ENCODE data around the gene FLII.

FLII gene

GRCh38 chr17:18259621-18260331 lies 1.2 kb upstream of the FLII start:
- DNase-seq = no peak

GRCh38 chr17:18257982-18258355 lies 569 bp downstream of the FLII start:
- DNase-seq = peak; percentile 36

- no peak for DNase-seq
These were observed 1.1 kb downstream of the FLII start for GRCh38 chr17:18257268-18257981.

GRCh38 chr17:18256776-18257175 lies 1.8 kb downstream of the FLII start:
- DNase-seq = no peak

- DNase-seq = no peak
These were observed 2.2 kb downstream of the FLII start for GRCh38 chr17:18256351-18256750.

GRCh38 chr17:18254888-18255649 lies 3.5 kb downstream of the FLII start:
- no peak for DNase-seq

GRCh38 chr17:18253947-18254821 lies 4.4 kb downstream of the FLII start:
- DNase-seq = no peak

GRCh38 chr17:18253187-18253884 lies 5.2 kb downstream of the FLII start:
- no peak for DNase-seq

GRCh38 chr17:18252160-18252559 lies 6.4 kb downstream of the FLII start:
- no peak for DNase-seq

- no peak for DNase-seq
These were observed 7.3 kb downstream of the FLII start for GRCh38 chr17:18251204-18251603.

GRCh38 chr17:18250708-18251107 lies 7.8 kb downstream of the FLII start:
- DNase-seq = no peak

- DNase-seq = no peak
These were observed 8.3 kb downstream of the FLII start for GRCh38 chr17:18250259-18250658.

- no peak for DNase-seq
These were observed 9.7 kb downstream of the FLII start for GRCh38 chr17:18248811-18249210.

- peak; percentile 63 for DNase-seq
These were observed 10.2 kb downstream of the FLII start for GRCh38 chr17:18248300-18248731.

GRCh38 chr17:18247613-18248001 lies 10.9 kb downstream of the FLII start:
- DNase-seq = no peak

- no peak for DNase-seq
These were observed 11.5 kb downstream of the FLII start for GRCh38 chr17:18246880-18247612.

- DNase-seq = no peak
These were observed 12.3 kb downstream of the FLII start for GRCh38 chr17:18246109-18246725.

- DNase-seq = no peak
These were observed 13.3 kb downstream of the FLII start for GRCh38 chr17:18245038-18245776.

- DNase-seq = no peak
These were observed 17.2 kb downstream of the FLII start for GRCh38 chr17:18241229-18241871.

- DNase-seq = no peak
These were observed 18.1 kb downstream of the FLII start for GRCh38 chr17:18240449-18240848.

Data from activated gamma-delta T cell treated with Interleukin-2 at 50 U/mL for 16 hours (primary cell).